Purkinje cell (primary cell): ENCODE measurements around the gene RCBTB1. TPM values are rescaled to one million over a fixed set of nuclear protein-coding genes. Genes with fewer than 3 reads are reported as not detected.

ENCODE experiments used
- polyA plus RNA-seq: library from polyadenylated mRNA; unstranded; fragments of >200 nt; fragmentation: Nextera tagmentation; gene quantifications from 2 replicates; pipeline ENCODE4 v1.2.1, GENCODE V29; 2014

RCBTB1 gene
- 26.9 and 28.2 TPM in 2 replicates for polyA plus RNA-seq

GRCh38 chr13:49585220-49586157, at the start of gene RCBTB1:
RCBTB1 (minus strand) TSS chr13:49585558; CDS start chr13:49567279, 18,279 bp downstream.

DNA sequence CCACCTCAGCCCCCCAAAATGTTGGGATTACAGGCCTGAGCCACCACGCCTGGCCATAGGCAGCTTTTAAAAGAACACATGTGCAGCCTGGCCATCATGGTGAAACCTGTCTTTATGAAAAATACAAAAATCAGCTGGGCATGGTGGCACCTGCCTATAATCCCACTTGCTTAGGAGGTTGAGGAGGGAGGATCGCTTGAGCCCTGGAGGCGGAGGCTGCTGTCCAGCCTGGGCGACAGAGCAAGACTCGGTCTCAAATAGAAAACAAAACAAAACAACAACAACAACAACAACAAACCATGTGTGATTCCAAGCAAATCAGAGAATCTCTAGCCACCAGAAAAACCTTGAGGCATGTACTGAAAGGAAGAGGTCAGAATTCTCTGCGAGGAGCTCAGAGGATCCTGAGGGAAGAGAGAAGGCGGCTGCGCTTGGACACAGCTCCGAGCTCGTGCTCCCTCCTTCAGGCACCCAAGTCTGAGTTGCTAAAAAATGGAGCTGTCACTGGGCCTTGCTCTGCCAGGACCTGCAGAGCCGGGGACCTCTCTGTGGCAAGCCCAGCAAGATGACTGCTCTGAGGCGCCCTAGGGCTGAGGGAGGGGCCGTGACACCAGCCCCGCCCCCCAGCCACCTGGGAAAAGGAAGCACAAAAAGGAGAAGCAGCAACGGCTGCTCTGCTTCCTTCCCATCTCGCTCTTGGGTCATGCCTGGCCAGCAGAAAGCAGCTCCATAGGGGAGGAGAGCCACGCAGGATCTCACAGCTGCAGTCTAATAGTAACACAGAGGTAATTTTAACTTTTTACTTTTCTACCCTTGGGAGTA, 42.7 kb upstream of the RCBTB1 start, which contains the start of gene ARL11:
ARL11 (plus strand) TSS at position 677 of the 822 bp plus-strand sequence. CDS start 1,941 bp downstream, outside the sequence.

GRCh38 chr13:49495783-49496762, 89.3 kb downstream of the RCBTB1 start, which contains the start of gene PHF11:
PHF11 (plus strand) TSS chr13:49495953; CDS start chr13:49496002, 49 bp downstream.

Other genes with a start within 250 kb of the RCBTB1 start
- 12.7 and 19.3 TPM in 2 replicates for gene CAB39L, start 141.5 kb downstream of the RCBTB1 start, polyA plus RNA-seq
- gene SETDB2, start 141.3 kb downstream of the RCBTB1 start, polyA plus RNA-seq = 4.9 and 6.9 TPM in 2 replicates
- gene PHF11, start 89.6 kb downstream of the RCBTB1 start, polyA plus RNA-seq = 29.3 and 36.7 TPM in 2 replicates
- gene ARL11, start 42.9 kb upstream of the RCBTB1 start, polyA plus RNA-seq = not detected in 2 replicates
- 18.6 and 30.7 TPM in 2 replicates for gene EBPL, start 105.9 kb upstream of the RCBTB1 start, polyA plus RNA-seq
- gene KPNA3, start 207.1 kb upstream of the RCBTB1 start, polyA plus RNA-seq = 23.6 and 27.4 TPM in 2 replicates